Measurements from ENCODE around the gene CFAP45. TPM values are rescaled to one million over a fixed set of nuclear protein-coding genes. Genes with fewer than 3 reads are reported as not detected.
A peak's percentile ranks its signal among the peaks of the same experiment; 100 is the strongest.

CFAP45 gene
- total and polyA plus RNA-seq, 8 donors = 0.16 to 1.5 (median 0.44) TPM; not detected in 2

DNA sequence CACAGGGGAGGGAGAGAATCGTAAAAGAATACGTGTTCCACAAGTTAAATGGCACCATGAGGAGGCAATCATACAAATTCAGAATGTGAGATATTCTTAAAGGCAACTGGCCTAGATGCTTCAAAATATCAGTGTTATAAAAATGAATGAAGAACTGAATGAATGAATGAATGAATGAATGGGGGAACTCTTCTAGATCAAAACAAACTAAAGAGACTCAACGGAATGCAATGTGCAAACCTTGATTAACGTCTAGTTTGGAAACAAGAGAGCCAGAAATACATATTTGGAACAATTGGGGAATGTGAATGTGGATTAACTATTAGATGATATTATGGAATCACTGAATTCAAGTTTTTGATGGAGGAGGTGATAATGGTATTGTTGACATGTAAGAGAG lies 16.8 kb downstream of the CFAP45 start:
- DNase-seq (no peak), FAIRE-seq (no peak), ATAC-seq (no peak)
- no peaks in the 10 kb centered on the region for H3K4me1 ChIP-seq
- TF ChIP-seq, protein P1, sequence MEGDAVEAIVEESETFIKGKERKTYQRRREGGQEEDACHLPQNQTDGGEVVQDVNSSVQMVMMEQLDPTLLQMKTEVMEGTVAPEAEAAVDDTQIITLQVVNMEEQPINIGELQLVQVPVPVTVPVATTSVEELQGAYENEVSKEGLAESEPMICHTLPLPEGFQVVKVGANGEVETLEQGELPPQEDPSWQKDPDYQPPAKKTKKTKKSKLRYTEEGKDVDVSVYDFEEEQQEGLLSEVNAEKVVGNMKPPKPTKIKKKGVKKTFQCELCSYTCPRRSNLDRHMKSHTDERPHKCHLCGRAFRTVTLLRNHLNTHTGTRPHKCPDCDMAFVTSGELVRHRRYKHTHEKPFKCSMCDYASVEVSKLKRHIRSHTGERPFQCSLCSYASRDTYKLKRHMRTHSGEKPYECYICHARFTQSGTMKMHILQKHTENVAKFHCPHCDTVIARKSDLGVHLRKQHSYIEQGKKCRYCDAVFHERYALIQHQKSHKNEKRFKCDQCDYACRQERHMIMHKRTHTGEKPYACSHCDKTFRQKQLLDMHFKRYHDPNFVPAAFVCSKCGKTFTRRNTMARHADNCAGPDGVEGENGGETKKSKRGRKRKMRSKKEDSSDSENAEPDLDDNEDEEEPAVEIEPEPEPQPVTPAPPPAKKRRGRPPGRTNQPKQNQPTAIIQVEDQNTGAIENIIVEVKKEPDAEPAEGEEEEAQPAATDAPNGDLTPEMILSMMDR (IDR thresholded peaks at IDR 0.05) = no peak
- intact Hi-C loops (cut with DNase I) = no loop called here
- no peak overlapping the region for H3K4me3 ChIP-seq
- no peaks in the 10 kb centered on the region for H3K27me3 ChIP-seq
- H3K36me3 ChIP-seq = no peaks in the 10 kb centered on the region
- WGBS, 2 donors = 60 to 61% methylated on average over 4 of the region's 4 CpGs
- H3K27ac ChIP-seq = no peak overlapping the region
- H3K9me3 ChIP-seq = no peaks in the 10 kb centered on the region

DNA sequence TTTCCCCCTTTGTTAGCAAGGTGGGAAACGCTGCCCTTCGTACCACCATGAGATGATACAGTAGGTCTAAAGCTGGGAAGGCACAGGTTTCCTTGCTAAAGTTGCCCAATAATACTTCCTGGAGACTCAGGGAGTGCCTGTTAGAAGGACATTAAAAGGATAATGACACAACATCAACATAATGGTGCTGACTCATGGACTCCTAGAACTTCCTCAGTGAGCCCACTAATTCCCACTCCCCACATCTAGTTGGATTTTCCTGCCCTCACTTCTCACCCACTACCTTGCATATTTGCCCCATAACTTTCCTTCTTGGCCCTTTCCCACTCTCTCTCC lies 17.5 kb downstream of the CFAP45 start:
- Histone ChIP-seq H3K9me3 (no peaks in the 10 kb centered on the region), H3K36me3 (no peaks in the 10 kb centered on the region), H3K27me3 (no peaks in the 10 kb centered on the region), H3K4me3 (no peak overlapping the region), H3K27ac (no peak overlapping the region), H3K4me1 (peaks cover 0 to 3% (median 0%) of the 10 kb centered on the region in 3 donors)
- FAIRE-seq (no peak), DNase-seq (no peak), ATAC-seq (peak in 1 of 4 donors; percentile 35)
- intact Hi-C loops (cut with DNase I) = no loop called here
- WGBS, 2 donors = 87 to 93% methylated on average over 2 of the region's 2 CpGs
- TF ChIP-seq, protein P1 (IDR thresholded peaks at IDR 0.05) = no peak

DNA sequence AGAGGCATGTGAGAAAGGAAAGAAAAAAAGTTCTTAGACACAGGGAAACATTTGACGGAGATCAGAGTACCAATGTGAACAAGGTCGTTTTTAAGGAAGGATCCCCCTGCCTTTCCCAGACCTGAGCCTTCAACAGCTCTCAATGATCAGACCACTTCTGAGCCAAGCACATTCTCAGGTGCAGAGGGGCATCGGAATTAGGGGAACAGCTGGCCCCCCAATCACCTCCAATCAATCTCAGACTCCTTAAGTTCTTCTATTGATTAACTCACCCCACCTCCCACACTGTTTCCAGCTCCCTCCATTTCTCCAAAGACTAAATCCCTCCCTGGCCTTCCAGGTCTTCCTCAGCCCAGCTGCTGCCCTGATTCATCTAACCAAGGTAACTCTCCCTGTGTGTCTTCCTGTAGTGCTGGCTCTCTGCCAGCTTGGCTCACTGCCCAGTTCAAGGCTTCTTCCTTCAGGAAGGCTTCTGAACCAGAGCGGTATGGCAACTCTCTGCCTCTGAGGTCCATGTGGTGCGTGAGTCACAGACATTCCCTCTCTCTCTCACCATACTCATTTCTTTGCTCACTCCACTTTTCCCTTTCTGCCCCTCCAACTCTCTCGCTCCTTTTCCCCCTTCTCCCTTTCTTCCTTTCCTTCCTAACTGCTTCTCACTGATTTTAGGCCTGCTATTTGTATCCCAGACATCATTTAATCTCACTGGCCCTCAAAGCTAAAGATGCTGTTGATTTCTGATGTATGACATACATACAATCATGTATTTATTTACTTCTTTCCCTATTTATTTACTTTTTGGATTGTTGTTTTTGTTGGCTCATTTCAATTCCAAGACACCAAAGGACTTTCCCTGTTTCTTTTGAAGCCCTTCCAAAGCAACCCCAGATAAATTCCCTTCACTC lies 18.1 kb downstream of the CFAP45 start:
- DNase-seq (peak; percentile 54 to 92 (median 74)), FAIRE-seq (no peak), ATAC-seq (peak; percentile 56 to 91 (median 82))
- H3K27me3 ChIP-seq = no peaks in the 10 kb centered on the region
- intact Hi-C loops (cut with DNase I) = no loop called here
- H3K27ac ChIP-seq = no peak overlapping the region
- H3K36me3 ChIP-seq = no peaks in the 10 kb centered on the region
- WGBS, 2 donors = 58 to 63% methylated on average over 6 of the region's 6 CpGs
- TF ChIP-seq, protein P1 (IDR thresholded peaks at IDR 0.05) = no peak
- no peak overlapping the region for H3K4me3 ChIP-seq
- no peaks in the 10 kb centered on the region for H3K9me3 ChIP-seq
- peaks cover 0 to 3% (median 0%) of the 10 kb centered on the region in 3 donors for H3K4me1 ChIP-seq

DNA sequence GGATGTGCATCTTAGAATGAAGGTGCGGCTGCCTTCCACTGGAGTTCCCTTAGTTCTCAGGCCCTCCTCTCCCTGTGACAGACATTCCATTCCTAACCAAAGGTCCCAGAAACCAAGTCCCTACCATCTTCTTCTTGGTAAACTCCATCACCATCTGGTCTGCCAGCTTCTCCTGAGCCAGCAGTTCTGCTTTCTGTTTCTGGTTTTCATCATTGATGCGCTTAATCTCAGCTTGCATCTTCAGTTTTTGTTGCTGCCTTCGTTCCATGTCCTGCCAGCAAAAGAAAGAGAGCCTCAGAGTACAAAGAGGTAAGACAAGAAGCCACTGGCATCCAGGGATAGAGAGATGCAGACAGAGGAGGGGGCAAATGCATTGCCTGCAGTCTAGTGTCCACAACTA lies 19.5 kb downstream of the CFAP45 start:
- FAIRE-seq (no peak), DNase-seq (no peak), ATAC-seq (no peak)
- Histone ChIP-seq H3K9me3 (no peaks in the 10 kb centered on the region), H3K4me1 (peaks cover 0 to 3% (median 0%) of the 10 kb centered on the region in 3 donors), H3K27ac (no peak overlapping the region), H3K27me3 (no peaks in the 10 kb centered on the region), H3K4me3 (no peak overlapping the region), H3K36me3 (no peaks in the 10 kb centered on the region)
- TF ChIP-seq, protein P1 (IDR thresholded peaks at IDR 0.05) = no peak
- intact Hi-C loops (cut with DNase I) = no loop called here
- WGBS, 2 donors = 85 to 88% methylated on average over 3 of the region's 3 CpGs

DNA sequence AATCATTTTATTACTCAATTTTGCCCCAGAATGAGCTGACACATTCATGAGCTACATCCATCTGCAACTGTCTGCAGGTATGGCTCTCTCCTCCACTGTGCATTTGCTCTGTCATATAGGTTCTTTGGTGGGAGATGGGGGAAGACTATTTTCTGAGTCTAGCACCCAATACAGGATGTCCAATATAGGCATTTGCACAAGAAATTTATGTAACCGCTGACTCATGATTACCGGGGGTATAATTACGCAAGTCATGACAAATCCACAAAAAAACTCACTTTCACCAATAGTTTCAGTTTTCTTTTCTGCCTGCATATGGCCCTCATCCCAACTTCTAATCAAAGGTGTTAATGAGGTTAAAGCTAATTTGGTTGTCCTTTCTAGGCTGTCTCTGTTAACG lies 20.0 kb downstream of the CFAP45 start:
- H3K36me3 ChIP-seq = no peaks in the 10 kb centered on the region
- no peak overlapping the region for H3K4me3 ChIP-seq
- intact Hi-C loops (cut with DNase I) = no loop called here
- H3K27me3 ChIP-seq = no peaks in the 10 kb centered on the region
- 81 to 87% methylated on average over 4 of the region's 4 CpGs for WGBS, 2 donors
- H3K4me1 ChIP-seq = peaks cover 0 to 3% (median 0%) of the 10 kb centered on the region in 3 donors
- FAIRE-seq = no peak
- TF ChIP-seq, protein P1 (IDR thresholded peaks at IDR 0.05) = no peak
- H3K27ac ChIP-seq = no peak overlapping the region
- ATAC-seq = peak in 1 of 4 donors; percentile 24
- no peak for DNase-seq
- no peaks in the 10 kb centered on the region for H3K9me3 ChIP-seq
